ENCODE data around the gene RBMS1.

GRCh38 chr2:160326786-160327185, 166.8 kb downstream of the RBMS1 start:
- TF ChIP-seq, protein P1, sequence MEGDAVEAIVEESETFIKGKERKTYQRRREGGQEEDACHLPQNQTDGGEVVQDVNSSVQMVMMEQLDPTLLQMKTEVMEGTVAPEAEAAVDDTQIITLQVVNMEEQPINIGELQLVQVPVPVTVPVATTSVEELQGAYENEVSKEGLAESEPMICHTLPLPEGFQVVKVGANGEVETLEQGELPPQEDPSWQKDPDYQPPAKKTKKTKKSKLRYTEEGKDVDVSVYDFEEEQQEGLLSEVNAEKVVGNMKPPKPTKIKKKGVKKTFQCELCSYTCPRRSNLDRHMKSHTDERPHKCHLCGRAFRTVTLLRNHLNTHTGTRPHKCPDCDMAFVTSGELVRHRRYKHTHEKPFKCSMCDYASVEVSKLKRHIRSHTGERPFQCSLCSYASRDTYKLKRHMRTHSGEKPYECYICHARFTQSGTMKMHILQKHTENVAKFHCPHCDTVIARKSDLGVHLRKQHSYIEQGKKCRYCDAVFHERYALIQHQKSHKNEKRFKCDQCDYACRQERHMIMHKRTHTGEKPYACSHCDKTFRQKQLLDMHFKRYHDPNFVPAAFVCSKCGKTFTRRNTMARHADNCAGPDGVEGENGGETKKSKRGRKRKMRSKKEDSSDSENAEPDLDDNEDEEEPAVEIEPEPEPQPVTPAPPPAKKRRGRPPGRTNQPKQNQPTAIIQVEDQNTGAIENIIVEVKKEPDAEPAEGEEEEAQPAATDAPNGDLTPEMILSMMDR (IDR thresholded peaks at IDR 0.05): no peak
- no peak for TF ChIP-seq POLR2A (IDR thresholded peaks at IDR 0.05)

Measured in lower leg skin (tissue), 3 donors.